Gastrocnemius medialis (tissue), 4 donors: Measurements from ENCODE around the gene NR2F1.

Source experiments
- CTCF ChIP-seq, 5 experiments: fragments of 450-650 bp in 3 of 5; fragments of 200-600 bp in 2 of 5; sonication (generic) in 2 of 5; IDR thresholded peaks in 4 of 5; conservative IDR thresholded peaks in 1 of 5; 1 replicate in 4 of 5; 2 replicates in 1 of 5; pipeline ENCODE4 v1.5.1; 2016 to 2019; ENCODE audit warnings: antibody characterized with exemption in 5 of 5, mild to moderate bottlenecking in 3 of 5, moderate library complexity in 3 of 5
- POLR2A ChIP-seq, 2 donors: fragments of 450-650 bp; IDR thresholded peaks; one replicate each; pipeline ENCODE4 v1.6.1; 2017; ENCODE audit warnings: antibody characterized with exemption in 2 of 2, mild to moderate bottlenecking in 2 of 2, moderate library complexity in 2 of 2

GRCh38 chr5:93637697-93638096, 54.7 kb downstream of the NR2F1 start:
- no peak for TF ChIP-seq CTCF (IDR thresholded peaks at IDR 0.05 in 4 of 5, conservative IDR thresholded peaks at IDR 0.05 in 1 of 5)
- no peak for TF ChIP-seq POLR2A (IDR thresholded peaks at IDR 0.05)
